GM08714 (cell line): ENCODE results near the gene MDM2.
"Not testable (repeated sequence)": the region's sequence is repeated elsewhere in the genome, so short reads cannot be mapped to it uniquely, and the experiment has no call there.

ENCODE experiments used
- H3K4me3 ChIP-seq: fragments of 200-500 bp; sonication (Bioruptor generic); 2 replicates; pipeline ENCODE4 v1.5.1; 2014; ENCODE audit warnings: mild to moderate bottlenecking, low read length, inconsistent platforms
- ZNF274 ChIP-seq: IDR thresholded peaks from 2 replicates; pipeline ENCODE4 v1.6.1; 2012; ENCODE audit warnings: mild to moderate bottlenecking, low read depth, low read length

Gene MDM2

GRCh38 chr12:68855771-68856170, 47.8 kb downstream of the MDM2 start:
- no peak overlapping the region for H3K4me3 ChIP-seq
- no peak for TF ChIP-seq ZNF274

- H3K4me3 ChIP-seq: no peak overlapping the region
- no peak for TF ChIP-seq ZNF274
Observed at GRCh38 chr12:68856510-68856909, 48.5 kb downstream of the MDM2 start.

- H3K4me3 ChIP-seq: no peak overlapping the region
- no peak for TF ChIP-seq ZNF274
Observed at GRCh38 chr12:68861890-68862289, 53.9 kb downstream of the MDM2 start.

GRCh38 chr12:68863109-68863770, 55.3 kb downstream of the MDM2 start:
- no peak for TF ChIP-seq ZNF274

GRCh38 chr12:68863886-68864454, 56.0 kb downstream of the MDM2 start:
- H3K4me3 ChIP-seq: not testable (repeated sequence)

More at GRCh38 chr12:68863109-68863770, 55.3 kb downstream of the MDM2 start:
- no peak overlapping the region for H3K4me3 ChIP-seq

GRCh38 chr12:68864604-68865003, 56.6 kb downstream of the MDM2 start:
- TF ChIP-seq ZNF274: no peak
- H3K4me3 ChIP-seq: no peak overlapping the region

- H3K4me3 ChIP-seq: no peak overlapping the region
- TF ChIP-seq ZNF274: no peak
Observed at GRCh38 chr12:68865399-68866164, 57.6 kb downstream of the MDM2 start.

GRCh38 chr12:68866950-68867349, 59.0 kb downstream of the MDM2 start:
- H3K4me3 ChIP-seq: no peak overlapping the region
- no peak for TF ChIP-seq ZNF274

- no peak for TF ChIP-seq ZNF274
- no peak overlapping the region for H3K4me3 ChIP-seq
Observed at GRCh38 chr12:68867606-68868005, 59.6 kb downstream of the MDM2 start.

GRCh38 chr12:68868043-68868790, 60.2 kb downstream of the MDM2 start:
- TF ChIP-seq ZNF274: no peak
- no peak overlapping the region for H3K4me3 ChIP-seq

- no peak for TF ChIP-seq ZNF274
- H3K4me3 ChIP-seq: no peak overlapping the region
Observed at GRCh38 chr12:68870011-68870410, 62.0 kb downstream of the MDM2 start.

- no peak overlapping the region for H3K4me3 ChIP-seq
- TF ChIP-seq ZNF274: no peak
Observed at GRCh38 chr12:68870443-68870842, 62.5 kb downstream of the MDM2 start.

GRCh38 chr12:68871396-68871795, 63.4 kb downstream of the MDM2 start:
- no peak for TF ChIP-seq ZNF274
- H3K4me3 ChIP-seq: no peak overlapping the region

GRCh38 chr12:68871921-68872320, 63.9 kb downstream of the MDM2 start:
- H3K4me3 ChIP-seq: no peak overlapping the region
- no peak for TF ChIP-seq ZNF274

- TF ChIP-seq ZNF274: no peak
- H3K4me3 ChIP-seq: no peak overlapping the region
Observed at GRCh38 chr12:68873316-68873715, 65.3 kb downstream of the MDM2 start.

- H3K4me3 ChIP-seq: no peak overlapping the region
- TF ChIP-seq ZNF274: no peak
Observed at GRCh38 chr12:68876461-68876860, 68.5 kb downstream of the MDM2 start.
